K562 (cell line): ENCODE measurements around the gene TP63. TPM values are rescaled to one million over a fixed set of nuclear protein-coding genes. Genes with fewer than 3 reads are reported as not detected.

Experiments
- MIER1 ChIP-seq: fragments of 450-650 bp; IDR thresholded peaks from 2 replicates; pipeline ENCODE4 v1.6.1; 2016; ENCODE audit warnings: antibody characterized with exemption, mild to moderate bottlenecking, low read depth
- polyA plus RNA-seq, 8 experiments: library from polyadenylated mRNA; depleted of rRNA in 4 of 8; stranded (reverse) in 5 of 8; unstranded in 3 of 8; fragments of >200 nt; fragmentation: Nextera tagmentation in 2 of 8; fragmentation: Illumina TruSeq in 1 of 8; extraction: Ambion mirVana in 2 of 8; extraction: Trizol in 1 of 8; gene quantifications; 2 replicates each; pipeline versions ENCODE4 v1.2.1 to v1.2.3, GENCODE V29; 2011 to 2014; ENCODE audit warnings: inconsistent platforms in 1 of 8, missing spikeins in 1 of 8
- total RNA-seq, 7 experiments: library from RNA; depleted of rRNA in 6 of 7; stranded (reverse); fragments of >200 nt in 6 of 7; fragmentation: Illumina TruSeq in 2 of 7; extraction: Trizol in 2 of 7; gene quantifications; 2 replicates each; pipeline versions ENCODE4 v1.2.1 to v1.2.3, GENCODE V29; 2011 to 2021; ENCODE audit warnings: low replicate concordance in 1 of 7
- TF ChIP-seq, protein P1 (sequence below): fragments of 450-650 bp; IDR thresholded peaks from 2 replicates; pipeline ENCODE4 v1.6.1; 2016; ENCODE audit warnings: mild to moderate bottlenecking
- TF ChIP-seq, protein P2 (sequence below): sonication (generic); formaldehyde crosslinking; IDR thresholded peaks from 2 replicates; pipeline ENCODE4 v1.8.1; 2023; ENCODE audit warnings: missing genetic modification reagents, mild to moderate bottlenecking, borderline replicate concordance

The TP63 gene
- total and polyA plus RNA-seq, 9 of the 15 experiments (the other 6 are each of a cell fraction or from before 2014, with no cell fraction given), result 0.32 to 1.4 (median 0.50) TPM

DNA sequence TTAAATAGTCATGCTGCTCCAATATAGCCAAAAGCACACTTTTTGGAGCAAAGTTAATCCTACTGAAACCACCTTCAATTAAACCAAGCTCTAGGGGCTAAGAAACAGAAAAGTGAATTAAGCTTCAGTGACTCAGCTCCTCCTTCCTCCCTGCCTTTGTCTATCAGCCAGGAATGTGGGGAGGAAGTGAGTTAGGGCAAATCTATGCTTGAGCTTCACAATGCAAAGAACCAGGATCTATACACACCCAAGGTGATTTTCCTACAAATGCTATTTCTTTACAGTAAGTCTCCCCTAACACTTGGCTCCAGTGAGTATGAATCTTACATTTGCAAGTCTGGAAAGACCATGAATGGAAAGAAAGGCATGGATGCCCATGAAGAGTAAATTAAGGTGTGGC is 277.5 kb downstream of the TP63 start (continued):
- TF ChIP-seq, protein P1, sequence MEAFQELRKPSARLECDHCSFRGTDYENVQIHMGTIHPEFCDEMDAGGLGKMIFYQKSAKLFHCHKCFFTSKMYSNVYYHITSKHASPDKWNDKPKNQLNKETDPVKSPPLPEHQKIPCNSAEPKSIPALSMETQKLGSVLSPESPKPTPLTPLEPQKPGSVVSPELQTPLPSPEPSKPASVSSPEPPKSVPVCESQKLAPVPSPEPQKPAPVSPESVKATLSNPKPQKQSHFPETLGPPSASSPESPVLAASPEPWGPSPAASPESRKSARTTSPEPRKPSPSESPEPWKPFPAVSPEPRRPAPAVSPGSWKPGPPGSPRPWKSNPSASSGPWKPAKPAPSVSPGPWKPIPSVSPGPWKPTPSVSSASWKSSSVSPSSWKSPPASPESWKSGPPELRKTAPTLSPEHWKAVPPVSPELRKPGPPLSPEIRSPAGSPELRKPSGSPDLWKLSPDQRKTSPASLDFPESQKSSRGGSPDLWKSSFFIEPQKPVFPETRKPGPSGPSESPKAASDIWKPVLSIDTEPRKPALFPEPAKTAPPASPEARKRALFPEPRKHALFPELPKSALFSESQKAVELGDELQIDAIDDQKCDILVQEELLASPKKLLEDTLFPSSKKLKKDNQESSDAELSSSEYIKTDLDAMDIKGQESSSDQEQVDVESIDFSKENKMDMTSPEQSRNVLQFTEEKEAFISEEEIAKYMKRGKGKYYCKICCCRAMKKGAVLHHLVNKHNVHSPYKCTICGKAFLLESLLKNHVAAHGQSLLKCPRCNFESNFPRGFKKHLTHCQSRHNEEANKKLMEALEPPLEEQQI, result no peak
- TF ChIP-seq, protein P2, sequence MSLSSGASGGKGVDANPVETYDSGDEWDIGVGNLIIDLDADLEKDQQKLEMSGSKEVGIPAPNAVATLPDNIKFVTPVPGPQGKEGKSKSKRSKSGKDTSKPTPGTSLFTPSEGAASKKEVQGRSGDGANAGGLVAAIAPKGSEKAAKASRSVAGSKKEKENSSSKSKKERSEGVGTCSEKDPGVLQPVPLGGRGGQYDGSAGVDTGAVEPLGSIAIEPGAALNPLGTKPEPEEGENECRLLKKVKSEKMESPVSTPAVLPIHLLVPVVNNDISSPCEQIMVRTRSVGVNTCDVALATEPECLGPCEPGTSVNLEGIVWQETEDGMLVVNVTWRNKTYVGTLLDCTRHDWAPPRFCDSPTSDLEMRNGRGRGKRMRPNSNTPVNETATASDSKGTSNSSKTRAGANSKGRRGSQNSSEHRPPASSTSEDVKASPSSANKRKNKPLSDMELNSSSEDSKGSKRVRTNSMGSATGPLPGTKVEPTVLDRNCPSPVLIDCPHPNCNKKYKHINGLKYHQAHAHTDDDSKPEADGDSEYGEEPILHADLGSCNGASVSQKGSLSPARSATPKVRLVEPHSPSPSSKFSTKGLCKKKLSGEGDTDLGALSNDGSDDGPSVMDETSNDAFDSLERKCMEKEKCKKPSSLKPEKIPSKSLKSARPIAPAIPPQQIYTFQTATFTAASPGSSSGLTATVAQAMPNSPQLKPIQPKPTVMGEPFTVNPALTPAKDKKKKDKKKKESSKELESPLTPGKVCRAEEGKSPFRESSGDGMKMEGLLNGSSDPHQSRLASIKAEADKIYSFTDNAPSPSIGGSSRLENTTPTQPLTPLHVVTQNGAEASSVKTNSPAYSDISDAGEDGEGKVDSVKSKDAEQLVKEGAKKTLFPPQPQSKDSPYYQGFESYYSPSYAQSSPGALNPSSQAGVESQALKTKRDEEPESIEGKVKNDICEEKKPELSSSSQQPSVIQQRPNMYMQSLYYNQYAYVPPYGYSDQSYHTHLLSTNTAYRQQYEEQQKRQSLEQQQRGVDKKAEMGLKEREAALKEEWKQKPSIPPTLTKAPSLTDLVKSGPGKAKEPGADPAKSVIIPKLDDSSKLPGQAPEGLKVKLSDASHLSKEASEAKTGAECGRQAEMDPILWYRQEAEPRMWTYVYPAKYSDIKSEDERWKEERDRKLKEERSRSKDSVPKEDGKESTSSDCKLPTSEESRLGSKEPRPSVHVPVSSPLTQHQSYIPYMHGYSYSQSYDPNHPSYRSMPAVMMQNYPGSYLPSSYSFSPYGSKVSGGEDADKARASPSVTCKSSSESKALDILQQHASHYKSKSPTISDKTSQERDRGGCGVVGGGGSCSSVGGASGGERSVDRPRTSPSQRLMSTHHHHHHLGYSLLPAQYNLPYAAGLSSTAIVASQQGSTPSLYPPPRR (CRISPR knock-in tag), result no peak
- no peak for TF ChIP-seq MIER1
